GM03348 (cell line): Measurements from ENCODE around the gene SH3BP1.
"Not testable (repeated sequence)": the region's sequence is repeated elsewhere in the genome, so short reads cannot be mapped to it uniquely, and the experiment has no call there.

Experiments
- DNase-seq: peaks from one replicate; pipeline ENCODE4 v3.0.0; 2012; ENCODE audit warnings: low spot score

The SH3BP1 gene

GRCh38 chr22:37633625-37634416, 5.6 kb upstream of the SH3BP1 start:
- DNase-seq: peak; percentile 92

GRCh38 chr22:37634417-37634924, 5.0 kb upstream of the SH3BP1 start:
- DNase-seq: no peak

DNA sequence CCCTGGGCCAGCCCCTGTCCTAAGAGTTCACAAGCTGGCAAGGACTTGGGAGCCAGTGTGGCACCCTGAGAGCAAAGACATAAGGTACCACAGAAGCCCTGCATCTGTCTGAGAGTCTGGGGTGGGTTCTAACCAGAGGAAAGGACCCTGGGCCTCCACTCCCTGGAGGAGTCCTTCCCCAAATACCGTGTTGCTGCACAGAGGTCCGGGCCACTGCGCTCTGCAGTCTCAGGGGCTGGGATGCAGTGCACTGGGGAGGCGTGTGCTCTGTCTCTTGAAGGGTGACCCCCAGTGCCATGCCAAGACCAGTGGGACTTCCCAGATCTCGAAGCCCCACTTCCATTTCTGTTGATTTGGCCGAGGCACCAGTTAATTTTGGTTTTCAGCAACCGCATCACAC, 4.3 kb upstream of the SH3BP1 start:
- no peak for DNase-seq

GRCh38 chr22:37636186-37636948, 3.1 kb upstream of the SH3BP1 start:
- peak; percentile 59 for DNase-seq

DNA sequence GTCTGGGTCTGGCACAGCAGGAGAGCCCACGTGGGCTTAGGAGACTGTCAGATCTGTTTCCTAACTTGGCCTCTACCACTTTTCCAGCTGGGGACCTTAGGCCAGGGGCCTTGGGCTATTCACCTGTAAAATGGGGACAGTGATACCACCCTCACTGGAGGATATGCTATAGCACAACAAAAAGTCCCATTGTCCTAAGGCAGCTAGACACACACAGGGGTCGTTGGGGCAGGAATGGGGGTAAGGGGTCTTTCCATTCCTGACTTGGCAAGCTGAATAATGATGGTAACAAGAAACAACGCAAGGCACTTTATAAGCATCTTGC, 2.6 kb upstream of the SH3BP1 start:
- no peak for DNase-seq

DNA sequence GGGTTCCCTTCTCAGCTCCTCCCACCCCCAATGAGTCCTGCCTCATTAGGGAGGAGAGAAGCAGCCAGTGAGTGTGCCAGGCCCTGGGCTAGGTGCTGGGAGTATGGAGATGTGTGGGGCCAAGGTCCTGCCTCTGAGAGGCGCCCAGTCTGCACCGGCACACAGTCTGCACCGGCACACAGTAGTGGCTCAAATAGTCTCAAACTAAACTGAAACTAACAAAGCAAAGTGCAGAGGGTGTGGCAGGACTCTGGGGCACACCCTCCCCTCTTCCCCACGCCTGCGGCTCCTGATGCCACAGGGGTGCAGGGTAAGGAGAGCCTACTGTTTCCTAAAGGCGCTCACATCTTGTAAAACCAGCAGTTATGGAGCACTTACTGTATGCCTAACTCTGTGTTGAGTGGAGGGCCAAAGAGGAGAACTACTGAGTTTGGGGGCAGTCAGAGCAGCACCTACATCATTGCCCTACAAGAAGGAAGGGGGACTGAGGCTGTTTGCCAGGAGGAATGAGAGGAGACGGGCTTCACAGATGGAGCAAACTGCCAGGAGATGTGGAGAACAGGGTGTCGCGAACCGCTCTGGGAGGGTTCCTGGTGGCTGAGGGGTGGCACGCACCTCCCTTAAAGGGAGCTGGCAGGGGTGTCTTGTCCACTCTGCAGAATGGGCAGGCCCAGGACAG, 939 bp upstream of the SH3BP1 start:
- DNase-seq: no peak

DNA sequence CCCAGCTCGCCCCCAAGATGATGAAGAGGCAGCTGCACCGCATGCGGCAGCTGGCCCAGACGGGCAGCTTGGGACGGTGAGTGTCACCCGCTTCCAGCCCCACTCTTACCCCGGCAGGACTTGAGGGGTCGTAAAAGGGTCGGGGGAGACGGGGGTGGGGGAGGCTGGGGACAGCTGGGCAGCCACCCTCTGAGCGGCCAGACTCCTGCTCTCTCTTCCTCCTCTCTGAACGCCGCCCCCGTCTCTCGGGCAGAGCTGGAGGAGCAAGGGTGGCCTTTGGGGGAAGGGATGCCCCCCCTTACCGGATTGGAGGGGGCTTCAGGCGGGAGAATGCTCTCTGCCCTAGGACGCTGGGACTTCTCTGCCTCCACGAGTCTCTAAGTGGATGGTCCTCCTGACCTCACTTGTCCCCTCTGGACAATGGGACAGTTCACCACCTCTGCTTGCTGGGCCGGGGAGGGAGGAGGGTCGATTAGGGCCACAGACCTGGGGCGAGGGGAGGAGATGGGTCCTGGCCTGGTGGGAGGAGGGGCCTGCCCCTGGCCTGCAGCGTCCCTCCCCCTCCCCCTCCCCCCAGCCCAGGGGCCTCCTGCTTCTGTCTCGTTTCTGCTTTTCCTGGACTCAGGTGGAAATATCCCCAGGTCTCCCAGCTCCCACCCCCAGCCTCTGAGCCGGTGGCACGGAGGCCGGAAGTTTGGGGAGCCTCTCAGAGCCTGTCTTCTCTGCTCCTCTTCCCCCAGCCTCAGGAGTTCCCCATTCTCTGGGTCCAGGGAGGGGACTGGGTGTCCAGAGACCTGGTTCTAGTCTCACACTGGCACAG, 512 bp downstream of the SH3BP1 start:
- DNase-seq: no peak

DNA sequence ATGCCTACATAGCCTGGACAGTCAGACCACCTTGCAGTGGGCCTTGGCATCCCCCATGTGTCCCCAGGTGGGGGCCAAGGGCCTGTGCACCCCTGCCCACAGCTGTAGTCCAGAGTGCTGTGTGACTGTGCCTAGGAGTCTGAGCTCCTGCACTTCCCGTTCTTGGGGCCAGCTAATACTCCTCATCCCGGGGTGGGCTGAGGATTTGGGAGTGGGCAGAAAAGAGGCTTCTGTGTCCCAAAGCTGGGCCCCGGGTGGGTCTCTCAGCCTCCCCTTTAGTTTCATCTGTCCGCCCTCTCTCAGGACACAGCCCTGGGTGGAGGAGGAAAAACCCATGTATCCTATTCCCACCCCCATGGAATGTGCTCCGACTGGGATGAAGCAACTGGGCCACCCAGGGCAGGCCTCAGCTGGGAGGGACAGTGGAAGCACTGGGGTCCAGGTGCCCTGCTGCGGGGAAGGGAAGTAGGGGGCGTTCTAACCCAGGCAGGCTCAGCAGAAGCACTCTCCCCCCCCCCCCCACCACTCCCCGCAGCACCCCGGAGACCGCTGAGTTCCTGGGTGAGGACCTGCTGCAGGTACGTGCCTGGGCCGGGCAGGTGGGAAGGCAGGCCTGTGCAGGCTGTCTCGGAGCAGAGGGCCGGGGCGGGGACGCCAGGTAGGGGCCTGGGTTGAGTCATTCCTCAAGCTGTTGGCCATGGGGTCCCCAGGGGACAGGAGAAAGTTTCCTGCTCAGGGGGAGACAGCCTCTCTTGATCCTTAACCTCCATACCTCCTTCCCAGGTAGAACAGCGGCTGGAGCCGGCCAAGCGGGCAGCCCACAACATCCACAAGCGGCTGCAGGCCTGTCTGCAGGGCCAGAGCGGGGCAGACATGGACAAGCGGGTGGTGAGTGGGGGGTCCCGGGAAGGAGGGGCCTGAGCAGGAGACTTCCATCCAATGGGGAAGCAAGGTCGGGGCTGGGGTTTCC, 1.4 kb downstream of the SH3BP1 start:
- no peak for DNase-seq

- no peak for DNase-seq
Observed at GRCh38 chr22:37641561-37641949, 2.1 kb downstream of the SH3BP1 start.

GRCh38 chr22:37643225-37643847, 3.9 kb downstream of the SH3BP1 start:
- DNase-seq: peak; percentile 92

DNA sequence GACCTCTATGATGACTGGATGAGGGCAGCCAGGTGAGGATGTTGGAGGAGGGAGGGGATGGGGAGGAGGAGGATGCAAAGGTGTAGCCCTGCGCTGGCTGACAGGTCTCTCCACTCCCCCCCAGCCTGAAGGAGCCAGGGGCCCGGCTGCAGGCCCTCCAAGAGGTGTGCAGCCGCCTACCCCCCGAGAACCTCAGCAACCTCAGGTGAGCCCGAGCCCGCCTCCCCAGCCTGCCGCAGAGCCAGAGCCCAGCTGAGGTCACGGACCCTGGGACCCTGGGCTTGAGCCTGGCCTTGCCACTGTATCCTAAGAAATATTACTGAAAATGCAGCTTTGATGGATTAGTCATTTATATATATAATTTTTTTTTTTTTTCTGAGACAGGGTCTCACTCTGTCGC, 7.8 kb downstream of the SH3BP1 start:
- no peak for DNase-seq

DNA sequence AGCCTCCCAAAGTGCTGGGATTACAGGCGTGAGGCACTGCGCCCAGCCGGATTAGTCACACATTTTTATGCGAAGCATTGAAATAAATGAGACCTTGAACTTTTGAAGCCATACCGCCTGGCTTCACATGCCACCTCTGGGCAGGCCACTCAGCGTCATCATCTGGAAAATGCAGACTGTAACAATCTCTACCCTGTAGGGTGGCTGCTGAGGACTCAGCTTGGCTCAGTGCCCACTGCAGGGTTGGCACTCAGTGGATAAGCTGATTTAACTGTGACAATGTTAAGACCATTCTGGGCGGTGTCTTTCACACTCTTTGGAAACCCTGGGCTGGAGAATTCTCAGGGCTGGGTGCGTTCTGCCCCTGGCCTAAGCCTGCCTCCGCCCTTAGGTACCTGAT, 8.5 kb downstream of the SH3BP1 start:
- DNase-seq: no peak

DNA sequence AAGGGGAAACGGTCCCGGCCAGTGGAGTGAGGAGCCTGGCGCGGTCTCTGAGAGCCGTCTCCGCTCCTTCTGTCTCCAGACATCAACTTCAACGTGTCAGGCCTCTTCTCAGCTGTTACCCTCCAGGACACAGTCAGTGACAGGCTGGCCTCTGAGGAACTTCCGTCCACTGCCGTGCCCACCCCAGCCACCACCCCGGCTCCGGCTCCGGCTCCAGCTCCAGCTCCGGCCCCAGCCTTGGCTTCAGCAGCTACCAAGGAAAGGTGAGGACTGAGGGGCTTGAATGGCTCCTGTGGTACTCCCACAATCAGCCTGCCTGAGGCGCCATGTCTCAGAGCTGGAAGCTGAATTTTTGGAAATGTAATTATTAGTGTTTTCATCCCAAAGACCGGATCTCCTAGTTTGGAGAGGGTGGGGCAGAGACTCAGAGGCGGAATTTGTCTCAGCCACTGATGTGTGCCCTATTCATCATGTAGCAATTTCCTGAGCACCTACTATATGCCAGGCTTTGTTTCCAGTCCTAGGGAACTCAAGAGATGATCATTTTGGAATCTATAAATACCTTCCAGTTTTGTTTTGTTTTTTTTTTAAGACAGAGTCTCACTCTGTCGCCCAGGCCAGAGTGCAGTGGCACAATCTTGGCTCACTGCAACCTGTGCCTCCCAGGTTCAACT, 11.1 kb downstream of the SH3BP1 start:
- DNase-seq: no peak

GRCh38 chr22:37654563-37655251, 15.2 kb downstream of the SH3BP1 start:
- DNase-seq: no peak

DNA sequence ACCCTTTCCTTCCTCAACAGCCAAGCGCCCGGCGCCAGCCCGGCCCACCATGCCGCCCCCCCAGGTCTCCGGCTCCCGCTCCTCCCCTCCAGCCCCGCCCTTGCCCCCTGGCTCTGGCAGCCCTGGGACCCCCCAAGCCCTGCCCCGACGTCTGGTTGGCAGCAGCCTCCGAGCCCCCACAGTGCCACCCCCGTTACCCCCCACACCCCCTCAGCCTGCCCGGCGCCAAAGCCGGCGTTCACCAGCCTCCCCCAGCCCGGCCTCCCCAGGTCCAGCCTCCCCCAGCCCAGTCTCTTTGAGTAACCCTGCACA, 15.7 kb downstream of the SH3BP1 start:
- DNase-seq: no peak

DNA sequence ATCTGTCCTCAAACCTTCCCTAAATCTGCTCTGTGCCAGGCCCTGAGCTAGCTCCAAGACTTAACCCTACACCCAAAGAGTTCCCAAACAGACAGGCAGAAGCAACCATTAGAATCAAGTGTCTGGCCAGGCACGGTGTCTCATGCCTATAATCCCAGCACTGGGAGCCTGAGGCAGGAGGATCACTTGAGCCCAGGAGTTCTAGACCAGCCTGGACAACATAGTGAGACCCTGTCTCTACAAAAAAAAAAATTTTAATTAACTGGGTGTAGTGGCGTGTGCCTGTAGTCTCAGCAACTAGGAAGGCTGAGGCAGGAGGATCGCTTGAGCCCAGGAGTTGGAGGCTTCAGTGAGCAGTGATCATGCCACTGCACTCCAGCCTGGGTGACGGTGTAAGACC, 17.1 kb downstream of the SH3BP1 start:
- DNase-seq: not testable (repeated sequence)

GRCh38 chr22:37657590-37658132, 18.2 kb downstream of the SH3BP1 start:
- DNase-seq: no peak

DNA sequence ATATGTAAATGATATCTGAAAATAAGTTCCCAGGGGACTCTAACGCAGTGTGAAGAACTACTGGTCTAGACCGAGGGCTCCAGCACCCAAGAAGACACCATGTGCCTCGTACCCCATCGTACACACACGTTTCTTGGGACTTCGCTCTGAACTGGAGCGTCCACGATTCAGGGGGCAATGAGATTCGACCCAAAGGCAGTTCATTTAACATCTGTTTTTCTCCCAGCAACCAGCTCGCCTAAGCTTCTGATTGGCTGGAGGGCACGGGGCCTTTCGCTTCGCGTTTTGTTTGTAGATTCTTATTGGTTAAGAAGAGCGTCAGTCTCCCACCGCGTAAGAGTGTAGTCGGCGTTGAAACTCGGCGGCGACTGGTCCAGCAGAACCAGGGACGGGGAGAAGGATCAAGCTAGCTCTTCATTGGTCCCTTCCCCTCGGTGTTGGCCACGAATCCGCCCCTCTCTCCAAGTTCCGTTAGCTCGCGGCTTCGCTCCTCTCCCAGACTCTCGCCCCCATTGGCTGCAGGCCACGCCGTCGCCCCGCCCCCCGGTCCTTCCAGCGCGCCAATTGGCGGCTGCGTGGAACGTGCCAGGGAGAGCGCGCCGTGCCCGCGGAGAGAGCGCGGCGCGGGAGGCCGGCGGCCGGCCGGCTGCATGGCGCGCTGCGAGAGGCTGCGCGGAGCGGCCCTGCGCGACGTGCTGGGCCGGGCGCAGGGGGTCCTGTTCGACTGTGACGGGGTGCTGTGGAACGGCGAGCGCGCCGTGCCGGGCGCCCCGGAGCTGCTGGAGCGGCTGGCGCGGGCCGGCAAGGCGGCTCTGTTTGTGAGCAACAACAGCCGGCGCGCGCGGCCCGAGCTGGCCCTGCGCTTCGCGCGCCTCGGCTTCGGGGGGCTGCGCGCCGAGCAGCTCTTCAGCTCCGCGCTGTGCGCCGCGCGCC, 18.9 kb downstream of the SH3BP1 start, which contains the start of gene PDXP:
PDXP (plus strand) TSS at position 591 of the 933 bp plus-strand sequence; CDS start at position 651, 60 bp downstream.
- DNase-seq: peak; percentile 99
